ENCODE results near the gene DPP6.

- TF ChIP-seq POLR2A (IDR thresholded peaks at IDR 0.05) (no peak), CTCF (IDR thresholded peaks at IDR 0.05) (no peak)
These were observed 445.6 kb downstream of the DPP6 start for GRCh38 chr7:154497751-154498150.
